ENCODE measurements around the gene ITPR2. TPM values are rescaled to one million over a fixed set of nuclear protein-coding genes. Genes with fewer than 3 reads are reported as not detected.
"Not testable (repeated sequence)": the region's sequence is repeated elsewhere in the genome, so short reads cannot be mapped to it uniquely, and the experiment has no call there.

ITPR2 gene
- total RNA-seq, 1 experiment from 2014 or later = 41.6 TPM

DNA sequence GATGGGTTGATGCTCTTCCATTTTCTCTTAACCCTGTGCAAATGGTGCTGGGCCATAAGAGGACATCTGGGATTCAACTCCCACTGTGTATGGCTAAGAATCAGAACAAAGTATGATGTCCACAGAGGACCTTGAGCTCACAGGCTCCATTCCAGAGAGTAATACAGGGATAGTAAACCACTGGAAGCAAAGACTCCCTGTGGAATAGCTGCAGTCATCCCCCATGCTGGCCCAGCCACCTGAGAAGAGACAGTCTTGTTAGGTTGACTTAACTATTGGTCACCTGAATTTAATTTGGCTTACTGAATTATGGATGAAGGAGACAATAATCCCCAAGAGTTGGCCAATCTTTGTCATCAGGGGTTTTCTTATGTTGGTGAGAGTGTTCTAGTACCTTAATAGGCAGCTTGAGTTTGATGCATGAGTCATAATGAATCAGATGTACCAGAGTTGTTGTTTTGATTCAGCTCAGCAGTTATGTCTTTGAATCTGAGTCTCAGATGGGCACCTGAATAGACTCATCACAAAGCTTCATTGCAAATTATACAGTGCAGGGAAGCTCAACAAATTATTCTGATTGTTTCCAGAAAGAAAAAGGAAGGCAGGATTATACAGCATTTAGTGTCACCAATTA is 514.9 kb downstream of the ITPR2 start:
- intact Hi-C loops (cut with micrococcal nuclease; ENCODE audit: unreplicated experiment) = no loop called here
- Mint-ChIP-seq H3K4me1 (ENCODE audit: low read depth, unreplicated experiment) (no peaks in the 10 kb centered on the region), H3K27me3 (ENCODE audit: insufficient read depth, unreplicated experiment) (no peaks in the 10 kb centered on the region), H3K9me3 (ENCODE audit: unreplicated experiment) (peaks cover 29% of the 10 kb centered on the region), H3K36me3 (ENCODE audit: insufficient read depth, unreplicated experiment) (no peaks in the 10 kb centered on the region), H3K4me3 (ENCODE audit: unreplicated experiment) (no peak overlapping the region), H3K27ac (ENCODE audit: unreplicated experiment) (no peak overlapping the region)
- DNase-seq = no peak
- H3K4me1 ChIP-seq = peaks cover 12% of the 10 kb centered on the region; the same call in 1 of the 2 replicates
- H3K27me3 ChIP-seq (replicated peaks; ENCODE audit: control insufficient read depth, insufficient read depth, low read length) = no peaks in the 10 kb centered on the region
- TF ChIP-seq, protein P1, sequence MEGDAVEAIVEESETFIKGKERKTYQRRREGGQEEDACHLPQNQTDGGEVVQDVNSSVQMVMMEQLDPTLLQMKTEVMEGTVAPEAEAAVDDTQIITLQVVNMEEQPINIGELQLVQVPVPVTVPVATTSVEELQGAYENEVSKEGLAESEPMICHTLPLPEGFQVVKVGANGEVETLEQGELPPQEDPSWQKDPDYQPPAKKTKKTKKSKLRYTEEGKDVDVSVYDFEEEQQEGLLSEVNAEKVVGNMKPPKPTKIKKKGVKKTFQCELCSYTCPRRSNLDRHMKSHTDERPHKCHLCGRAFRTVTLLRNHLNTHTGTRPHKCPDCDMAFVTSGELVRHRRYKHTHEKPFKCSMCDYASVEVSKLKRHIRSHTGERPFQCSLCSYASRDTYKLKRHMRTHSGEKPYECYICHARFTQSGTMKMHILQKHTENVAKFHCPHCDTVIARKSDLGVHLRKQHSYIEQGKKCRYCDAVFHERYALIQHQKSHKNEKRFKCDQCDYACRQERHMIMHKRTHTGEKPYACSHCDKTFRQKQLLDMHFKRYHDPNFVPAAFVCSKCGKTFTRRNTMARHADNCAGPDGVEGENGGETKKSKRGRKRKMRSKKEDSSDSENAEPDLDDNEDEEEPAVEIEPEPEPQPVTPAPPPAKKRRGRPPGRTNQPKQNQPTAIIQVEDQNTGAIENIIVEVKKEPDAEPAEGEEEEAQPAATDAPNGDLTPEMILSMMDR (IDR thresholded peaks at IDR 0.05; ENCODE audit: insufficient read depth in 1 of 2, low read depth in 1 of 2, low read length in 1 of 2, severe bottlenecking in 1 of 2, unreplicated experiment in 1 of 2) = no peak
- H3K36me3 ChIP-seq (ENCODE audit: control insufficient read depth, insufficient read depth, low read length) = no peaks in the 10 kb centered on the region
- no peak overlapping the region for H3K4me3 ChIP-seq (ENCODE audit: low read depth, low read length)
- BruUV-seq (replicated peaks) = no TSS peak
- peaks cover 13% of the 10 kb centered on the region; the same call in 1 of the 2 replicates for H3K9me3 ChIP-seq
- ChIA-PET POLR2A (no interaction called here), CTCF (interaction anchor here (1.0 kb wide), 1 partner anchor 194 kb away, joined by 4 read pairs; the partner anchor contains the start of gene BHLHE41)

DNA sequence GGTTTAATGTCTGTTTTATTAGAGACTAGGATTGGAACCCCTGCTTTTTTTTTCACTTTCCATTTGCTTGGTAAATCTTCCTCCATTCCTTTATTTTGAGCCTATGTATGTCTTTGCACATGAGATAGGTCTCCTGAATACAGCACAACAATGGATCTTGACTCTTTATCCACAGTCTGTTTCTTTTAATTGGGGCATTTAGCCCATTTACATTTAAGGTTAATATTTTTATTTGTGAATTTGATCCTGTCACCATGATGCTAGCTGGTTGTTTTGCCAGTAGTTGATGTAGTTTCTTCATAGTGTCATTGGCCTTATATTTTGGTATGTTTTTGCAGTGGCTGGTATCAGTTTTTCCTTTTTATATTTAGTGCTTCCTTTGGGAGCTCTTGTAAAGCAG is 518.9 kb downstream of the ITPR2 start:
- H3K36me3 Mint-ChIP-seq (ENCODE audit: insufficient read depth, unreplicated experiment); POLR2A ChIA-PET; H3K36me3 ChIP-seq (ENCODE audit: control insufficient read depth, insufficient read depth, low read length); H3K4me1 Mint-ChIP-seq (ENCODE audit: low read depth, unreplicated experiment); H3K9me3 ChIP-seq; H3K27me3 Mint-ChIP-seq (ENCODE audit: insufficient read depth, unreplicated experiment); intact Hi-C loops (cut with micrococcal nuclease; ENCODE audit: unreplicated experiment); DNase-seq; H3K4me3 Mint-ChIP-seq (ENCODE audit: unreplicated experiment); BruUV-seq (replicated peaks); H3K4me3 ChIP-seq (ENCODE audit: low read depth, low read length); H3K27ac Mint-ChIP-seq (ENCODE audit: unreplicated experiment); CTCF ChIA-PET; H3K27me3 ChIP-seq (replicated peaks; ENCODE audit: control insufficient read depth, insufficient read depth, low read length): not testable (repeated sequence)
- peaks cover 12% of the 10 kb centered on the region; the same call in 1 of the 2 replicates for H3K4me1 ChIP-seq
- peaks cover 31% of the 10 kb centered on the region for H3K9me3 Mint-ChIP-seq (ENCODE audit: unreplicated experiment)

DNA sequence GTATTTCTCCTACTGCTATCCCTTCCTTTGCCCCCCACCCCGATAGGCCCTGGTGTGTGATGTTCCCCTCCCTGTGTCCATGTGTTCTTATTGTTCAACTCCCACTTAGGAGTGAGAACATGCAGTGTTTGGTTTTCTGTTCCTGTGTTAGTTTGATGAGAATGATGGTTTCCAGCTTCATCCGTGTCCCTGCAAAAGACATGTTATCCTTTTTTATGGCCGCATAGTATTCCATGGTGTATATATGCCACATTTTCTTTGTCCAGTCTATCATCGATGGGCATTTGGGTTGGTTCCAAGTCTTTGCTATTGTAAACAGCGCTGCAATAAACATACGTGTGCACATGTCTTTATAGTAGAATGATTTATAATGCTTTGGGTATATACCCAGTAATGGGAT is 522.5 kb downstream of the ITPR2 start:
- H3K4me1 ChIP-seq; DNase-seq; BruUV-seq (replicated peaks); H3K36me3 Mint-ChIP-seq (ENCODE audit: insufficient read depth, unreplicated experiment); CTCF ChIA-PET; H3K27ac Mint-ChIP-seq (ENCODE audit: unreplicated experiment); H3K27me3 Mint-ChIP-seq (ENCODE audit: insufficient read depth, unreplicated experiment); H3K27me3 ChIP-seq (replicated peaks; ENCODE audit: control insufficient read depth, insufficient read depth, low read length); H3K4me3 ChIP-seq (ENCODE audit: low read depth, low read length); intact Hi-C loops (cut with micrococcal nuclease; ENCODE audit: unreplicated experiment); H3K4me3 Mint-ChIP-seq (ENCODE audit: unreplicated experiment); H3K4me1 Mint-ChIP-seq (ENCODE audit: low read depth, unreplicated experiment); POLR2A ChIA-PET; H3K36me3 ChIP-seq (ENCODE audit: control insufficient read depth, insufficient read depth, low read length): not testable (repeated sequence)
- peaks cover 14% of the 10 kb centered on the region; the same call in 1 of the 2 replicates for H3K9me3 ChIP-seq
- peaks cover 47% of the 10 kb centered on the region for H3K9me3 Mint-ChIP-seq (ENCODE audit: unreplicated experiment)

DNA sequence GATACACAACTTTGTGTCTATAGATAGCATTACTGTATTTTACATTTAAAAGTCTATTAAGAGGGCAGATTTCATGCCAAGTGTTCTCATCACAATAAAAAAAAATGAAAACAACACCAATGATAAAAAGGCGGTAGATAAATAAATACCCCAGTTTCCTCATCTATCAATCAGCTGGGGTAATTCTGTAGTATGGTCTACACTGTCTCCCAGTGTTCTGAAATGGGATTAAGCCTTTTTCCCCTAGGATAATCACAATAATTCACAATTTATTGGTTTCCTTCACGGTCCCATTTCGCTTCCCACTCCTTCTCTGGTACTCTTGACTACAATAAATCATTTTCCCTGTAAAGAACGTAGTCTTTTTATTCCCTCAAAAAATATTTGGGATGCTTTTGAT is 523.4 kb downstream of the ITPR2 start:
- no peaks in the 10 kb centered on the region for H3K36me3 Mint-ChIP-seq (ENCODE audit: insufficient read depth, unreplicated experiment)
- no peak overlapping the region for H3K27ac Mint-ChIP-seq (ENCODE audit: unreplicated experiment)
- peaks cover 9% of the 10 kb centered on the region; the same call in 1 of the 2 replicates for H3K9me3 ChIP-seq
- H3K27me3 Mint-ChIP-seq (ENCODE audit: insufficient read depth, unreplicated experiment) = no peaks in the 10 kb centered on the region
- CTCF ChIA-PET = no interaction called here
- no peaks in the 10 kb centered on the region for H3K4me1 Mint-ChIP-seq (ENCODE audit: low read depth, unreplicated experiment)
- POLR2A ChIA-PET = no interaction called here
- no peak overlapping the region for H3K4me3 Mint-ChIP-seq (ENCODE audit: unreplicated experiment)
- DNase-seq = no peak
- H3K4me3 ChIP-seq (ENCODE audit: low read depth, low read length) = no peak overlapping the region
- H3K4me1 ChIP-seq = no peaks in the 10 kb centered on the region
- intact Hi-C loops (cut with micrococcal nuclease; ENCODE audit: unreplicated experiment) = no loop called here
- H3K9me3 Mint-ChIP-seq (ENCODE audit: unreplicated experiment) = peaks cover 46% of the 10 kb centered on the region
- no TSS peak for BruUV-seq (replicated peaks)
- no peaks in the 10 kb centered on the region for H3K27me3 ChIP-seq (replicated peaks; ENCODE audit: control insufficient read depth, insufficient read depth, low read length)
- H3K36me3 ChIP-seq (ENCODE audit: control insufficient read depth, insufficient read depth, low read length) = no peaks in the 10 kb centered on the region
- TF ChIP-seq, protein P1 (IDR thresholded peaks at IDR 0.05; ENCODE audit: insufficient read depth in 1 of 2, low read depth in 1 of 2, low read length in 1 of 2, severe bottlenecking in 1 of 2, unreplicated experiment in 1 of 2) = no peak

Measured in Caco-2 (cell line).